ENCODE measurements around the gene COPS6. TPM values are rescaled to one million over a fixed set of nuclear protein-coding genes. Genes with fewer than 3 reads are reported as not detected.
A peak's percentile ranks its signal among the peaks of the same experiment; 100 is the strongest.

COPS6 gene
- total RNA-seq, 1 donor from 2014 or later: 42.2 TPM

GRCh38 chr7:100102950-100103840 lies 14.4 kb downstream of the COPS6 start:
- H3K27ac ChIP-seq: no peak overlapping the region
- no peak overlapping the region for H3K4me2 ChIP-seq
- no peak overlapping the region for H2AFZ ChIP-seq (replicated peaks)
- peaks cover 14% of the 10 kb centered on the region for H3K4me1 ChIP-seq
- Mint-ChIP-seq H3K27ac (peak overlapping the region; percentile 81), H3K4me3 (peak overlapping the region; percentile 95), H3K9me3 (no peaks in the 10 kb centered on the region), H3K36me3 (peaks cover 32% of the 10 kb centered on the region), H3K27me3 (ENCODE audit: insufficient read depth, low read depth) (peaks cover 24% of the 10 kb centered on the region), H3K4me1 (peaks cover 33% of the 10 kb centered on the region)
- TF ChIP-seq EZH2phosphoT487 (IDR thresholded peaks at IDR 0.05) (no peak), CTCF (IDR thresholded peaks at IDR 0.05) (no peak), EZH2 (IDR thresholded peaks at IDR 0.05) (no peak)
- no peak for DNase-seq (ENCODE audit: low spot score)
- peaks cover 40% of the 10 kb centered on the region for H3K79me2 ChIP-seq (ENCODE audit: low read depth)
- no peaks in the 10 kb centered on the region for H3K27me3 ChIP-seq
- H3K36me3 ChIP-seq: peaks cover 18% of the 10 kb centered on the region
- no peaks in the 10 kb centered on the region for H3K9me3 ChIP-seq (ENCODE audit: low read depth)
- H3F3A ChIP-seq (ENCODE audit: low read depth): peaks cover 42% of the 10 kb centered on the region
- H3K9ac ChIP-seq: no peak overlapping the region
- no peak overlapping the region for H3K4me3 ChIP-seq
- H4K20me1 ChIP-seq (ENCODE audit: low read depth): peaks cover 21% of the 10 kb centered on the region

DNA sequence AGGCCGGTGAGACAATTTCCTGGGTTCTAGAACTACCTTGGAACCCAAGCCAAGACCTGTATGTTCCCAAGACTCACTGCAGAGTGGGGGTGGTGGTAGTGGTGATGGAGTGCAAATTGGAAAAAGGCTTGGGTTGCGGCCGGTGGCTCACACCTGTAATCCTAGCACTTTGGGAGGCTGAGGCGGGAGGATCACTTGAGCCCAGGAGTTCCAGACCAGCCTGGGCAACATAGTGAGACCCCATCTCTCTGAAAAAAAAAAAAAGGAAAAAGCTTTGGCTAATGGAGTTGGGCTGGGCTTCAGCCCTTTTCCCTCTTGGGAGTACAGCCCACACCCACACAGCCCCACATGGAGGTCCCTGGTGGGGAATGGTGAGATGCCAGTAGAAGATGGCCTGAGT lies 16.8 kb downstream of the COPS6 start:
- TF ChIP-seq CTCF (IDR thresholded peaks at IDR 0.05) (no peak), EZH2phosphoT487 (IDR thresholded peaks at IDR 0.05) (no peak), EZH2 (IDR thresholded peaks at IDR 0.05) (no peak)
- H3K4me1 Mint-ChIP-seq: peaks cover 15% of the 10 kb centered on the region
- peak overlapping the region; percentile 57 for H3K4me3 Mint-ChIP-seq
- Histone ChIP-seq H3K4me2 (no peak overlapping the region), H3K4me1 (no peaks in the 10 kb centered on the region), H2AFZ (replicated peaks) (no peak overlapping the region), H4K20me1 (ENCODE audit: low read depth) (no peaks in the 10 kb centered on the region), H3K27me3 (no peaks in the 10 kb centered on the region), H3K9me3 (ENCODE audit: low read depth) (no peaks in the 10 kb centered on the region), H3K27ac (no peak overlapping the region), H3K36me3 (no peaks in the 10 kb centered on the region), H3F3A (ENCODE audit: low read depth) (peaks cover 20% of the 10 kb centered on the region), H3K79me2 (ENCODE audit: low read depth) (peaks cover 16% of the 10 kb centered on the region), H3K4me3 (no peak overlapping the region), H3K9ac (no peak overlapping the region)
- H3K27ac Mint-ChIP-seq: no peak overlapping the region
- DNase-seq (ENCODE audit: low spot score): no peak
- H3K36me3 Mint-ChIP-seq: peaks cover 15% of the 10 kb centered on the region
- H3K27me3 Mint-ChIP-seq (ENCODE audit: insufficient read depth, low read depth): peaks cover 15% of the 10 kb centered on the region
- no peaks in the 10 kb centered on the region for H3K9me3 Mint-ChIP-seq

DNA sequence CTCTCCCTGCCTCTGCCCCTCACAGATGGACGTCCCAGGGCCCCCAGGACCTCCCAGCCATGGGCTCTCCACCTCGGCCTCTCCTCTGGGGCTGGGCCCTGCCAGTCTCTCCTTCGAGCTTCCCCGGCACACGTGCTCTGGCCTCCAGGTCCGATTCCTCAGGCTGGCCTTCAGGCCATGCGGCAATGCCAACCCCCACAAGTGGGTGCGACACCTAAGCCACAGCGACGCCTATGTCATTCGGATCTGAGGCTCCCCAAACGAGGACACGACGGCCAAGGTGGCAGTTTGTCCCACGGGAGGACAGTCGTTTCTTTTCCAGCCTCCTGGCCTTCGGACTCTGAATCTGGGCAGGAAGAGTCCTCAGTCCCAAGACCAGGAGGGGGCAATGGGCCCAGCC lies 17.9 kb downstream of the COPS6 start:
- H3K4me1 Mint-ChIP-seq: peaks cover 15% of the 10 kb centered on the region
- peaks cover 9% of the 10 kb centered on the region for H3K79me2 ChIP-seq (ENCODE audit: low read depth)
- no peak for DNase-seq (ENCODE audit: low spot score)
- no peaks in the 10 kb centered on the region for H3K9me3 ChIP-seq (ENCODE audit: low read depth)
- H2AFZ ChIP-seq (replicated peaks): no peak overlapping the region
- no peak overlapping the region for H3K4me2 ChIP-seq
- H3K36me3 ChIP-seq: no peaks in the 10 kb centered on the region
- peaks cover 15% of the 10 kb centered on the region for H3F3A ChIP-seq (ENCODE audit: low read depth)
- no peak overlapping the region for H3K27ac ChIP-seq
- no peak for TF ChIP-seq EZH2 (IDR thresholded peaks at IDR 0.05)
- TF ChIP-seq CTCF (IDR thresholded peaks at IDR 0.05): no peak
- no peak for TF ChIP-seq EZH2phosphoT487 (IDR thresholded peaks at IDR 0.05)
- H4K20me1 ChIP-seq (ENCODE audit: low read depth): no peaks in the 10 kb centered on the region
- H3K4me1 ChIP-seq: no peaks in the 10 kb centered on the region
- H3K27me3 ChIP-seq: no peaks in the 10 kb centered on the region
- peaks cover 12% of the 10 kb centered on the region for H3K27me3 Mint-ChIP-seq (ENCODE audit: insufficient read depth, low read depth)
- H3K9ac ChIP-seq: no peak overlapping the region
- H3K9me3 Mint-ChIP-seq: no peaks in the 10 kb centered on the region
- H3K4me3 Mint-ChIP-seq: no peak overlapping the region
- H3K27ac Mint-ChIP-seq: no peak overlapping the region
- peaks cover 18% of the 10 kb centered on the region for H3K36me3 Mint-ChIP-seq
- no peak overlapping the region for H3K4me3 ChIP-seq

Measured in neural progenitor cell (in vitro differentiated cells).